Colon (tissue), 2 donors: Measurements from ENCODE around the gene SELL.
"Not testable (repeated sequence)": the region's sequence is repeated elsewhere in the genome, so short reads cannot be mapped to it uniquely, and the experiment has no call there.

Experiments used
- FAIRE-seq: peaks from 2 replicates; lab custom pipeline; 2012; peaks lifted over from hg19 to GRCh38; lab: Jason Lieb, UNC
- donor health status: control.
- donor health status: control.

The SELL gene

DNA sequence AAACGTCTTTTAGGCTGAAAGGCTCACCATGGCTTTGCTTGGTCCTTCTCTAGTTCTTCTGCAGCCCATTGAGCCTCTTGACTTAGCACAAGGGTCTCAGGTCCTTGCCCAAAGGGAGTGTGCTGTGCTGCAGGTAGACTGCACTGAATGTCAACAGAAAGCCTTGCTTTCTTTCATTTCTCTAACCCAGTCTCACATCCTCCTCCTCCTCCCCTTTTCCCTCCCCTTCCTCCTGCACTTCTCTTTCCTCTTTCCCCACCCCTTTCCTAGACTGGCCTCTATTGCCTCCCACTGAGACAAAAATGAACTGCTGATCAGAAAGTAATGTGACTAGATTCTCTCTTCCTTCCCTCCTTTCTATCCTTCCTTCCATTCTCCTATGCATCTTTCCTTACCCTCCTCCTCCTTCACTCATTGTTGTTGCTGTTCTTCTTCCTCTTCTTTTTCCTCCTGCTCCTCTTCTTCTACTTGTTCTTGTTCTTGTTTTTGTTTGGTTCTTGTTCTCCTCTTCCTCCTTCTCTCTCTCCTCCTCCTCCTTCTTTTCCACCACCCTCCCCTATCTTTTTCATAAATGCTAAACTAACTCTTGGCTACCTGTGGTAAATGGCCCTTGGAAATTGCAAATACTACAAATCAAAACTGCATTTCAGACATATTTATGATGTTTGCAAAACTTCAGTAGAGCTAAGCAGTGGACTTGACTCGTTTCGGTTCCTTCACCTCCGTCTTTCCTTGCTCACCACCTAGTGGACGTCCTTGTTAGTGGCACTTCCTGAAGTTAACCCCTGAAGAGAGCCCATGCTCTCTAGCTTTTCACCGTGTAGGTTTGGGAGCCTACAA lies at the start of gene SELL:
TSS of gene SELL (minus strand) at position 152 of the 840 bp plus-strand sequence. CDS start at position 30, 122 bp downstream.
- no peak for FAIRE-seq

- no peak for FAIRE-seq
These were observed 47.6 kb upstream of the SELL start for GRCh38 chr1:169759038-169759437.

- FAIRE-seq = no peak
These were observed 42.1 kb upstream of the SELL start for GRCh38 chr1:169753549-169753948.

DNA sequence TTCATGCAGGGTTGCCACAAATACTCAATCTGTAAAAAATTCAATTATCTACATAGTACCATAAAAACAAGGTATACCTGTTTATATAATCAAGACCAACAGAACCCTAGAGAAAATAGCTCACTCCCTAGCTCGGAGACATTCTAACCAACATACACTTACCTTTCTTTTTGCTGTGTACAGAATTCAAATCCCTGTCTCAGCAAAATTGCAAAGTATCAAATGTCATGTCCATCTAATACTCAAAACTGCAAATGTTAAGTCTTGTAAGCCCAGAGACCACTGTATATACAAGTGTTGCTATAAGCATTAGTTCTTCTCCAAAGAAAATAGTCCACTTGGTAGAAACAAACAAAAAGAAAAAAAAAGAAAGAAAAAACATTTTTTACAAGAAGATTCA lies 38.6 kb upstream of the SELL start:
- FAIRE-seq = no peak

DNA sequence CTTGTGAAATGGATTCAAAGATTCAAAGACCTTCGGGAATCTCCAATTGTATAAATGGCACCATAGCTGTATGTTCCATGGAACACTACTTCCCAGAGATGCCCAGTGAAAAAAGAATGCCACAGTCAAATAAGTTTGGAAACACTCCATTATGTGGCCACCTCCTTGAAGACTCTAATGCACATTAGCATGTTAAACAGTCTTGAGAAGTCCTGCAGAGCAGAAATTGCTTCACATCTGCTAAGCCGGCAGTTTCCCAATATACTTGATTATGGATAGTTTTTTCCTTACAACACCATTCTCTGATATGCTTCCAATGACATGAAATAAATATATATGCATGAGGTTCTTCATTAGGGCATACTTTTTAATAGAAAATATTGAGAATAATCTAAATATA lies 35.1 kb upstream of the SELL start:
- no peak for FAIRE-seq

DNA sequence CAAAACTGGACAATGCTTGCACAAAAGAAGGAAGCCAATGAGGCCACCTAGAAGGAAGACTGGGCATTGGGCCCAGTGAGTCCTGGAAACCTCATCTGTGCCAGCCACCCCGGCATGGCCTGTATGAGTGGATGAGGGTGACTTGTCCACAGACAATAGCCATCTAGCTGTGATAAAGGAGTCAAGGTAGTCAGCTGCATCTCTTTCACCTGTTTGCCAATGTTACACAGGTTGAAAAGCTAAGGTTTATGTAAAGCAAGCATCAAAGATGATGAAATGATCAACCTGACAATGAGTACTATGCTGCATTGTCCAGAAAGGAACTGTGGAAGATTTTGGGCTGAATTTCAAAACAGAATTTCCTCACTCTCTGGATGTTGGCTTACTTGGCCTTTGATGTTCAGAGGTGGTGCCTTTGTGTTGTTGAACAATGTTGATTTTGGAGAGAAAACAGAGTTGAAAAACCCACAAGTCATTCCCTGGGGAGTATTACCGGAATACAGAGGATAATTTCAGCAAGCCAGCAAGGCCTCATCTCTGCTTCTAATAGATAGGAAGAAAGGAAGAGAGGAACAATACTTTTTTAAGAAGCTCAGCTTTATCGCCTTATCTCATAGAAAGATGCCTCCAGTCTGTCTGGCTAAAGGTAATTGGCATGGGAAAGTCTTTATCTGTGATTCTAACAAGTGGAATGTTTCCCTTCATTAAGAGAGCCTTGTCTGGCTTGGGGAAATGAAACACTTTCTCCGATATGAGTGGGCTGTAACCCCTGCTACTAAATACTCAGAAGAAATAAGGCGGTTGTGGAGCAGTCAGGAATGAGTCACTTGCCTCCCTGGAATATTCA lies 33.8 kb upstream of the SELL start:
- FAIRE-seq = no peak

- no peak for FAIRE-seq
These were observed 30.4 kb upstream of the SELL start for GRCh38 chr1:169741666-169742394.

GRCh38 chr1:169739980-169740379 lies 28.6 kb upstream of the SELL start:
- FAIRE-seq = no peak

- no peak for FAIRE-seq
These were observed 22.5 kb upstream of the SELL start, which contains the start of gene SELE for GRCh38 chr1:169733924-169734323. SELE (minus strand) TSS chr1:169734079; CDS start chr1:169733612, 467 bp downstream.

GRCh38 chr1:169731446-169731845 lies 20.0 kb upstream of the SELL start:
- no peak for FAIRE-seq

- FAIRE-seq = no peak
These were observed 18.6 kb upstream of the SELL start for GRCh38 chr1:169729991-169730390.

- FAIRE-seq = no peak
These were observed 15.9 kb upstream of the SELL start for GRCh38 chr1:169727307-169727706.

DNA sequence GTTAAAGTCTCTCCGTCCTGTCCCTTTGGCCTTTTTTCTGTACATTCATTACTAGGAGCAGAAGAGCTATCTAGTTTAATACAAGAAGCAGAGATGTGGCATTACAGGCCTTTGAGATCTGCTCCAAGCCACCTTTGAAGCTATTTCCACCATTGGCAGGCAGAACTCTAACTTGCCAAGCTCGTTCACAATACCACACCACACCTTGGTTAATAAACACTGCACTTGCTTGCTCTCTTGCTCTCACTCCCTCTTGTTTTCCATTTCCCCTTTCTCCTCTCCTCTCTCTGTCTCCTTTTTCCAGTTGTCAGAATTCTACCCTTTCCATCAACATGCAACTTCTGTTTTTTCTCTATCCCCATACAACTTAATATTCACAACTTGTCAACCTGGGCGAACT lies 15.4 kb upstream of the SELL start:
- FAIRE-seq = no peak

- FAIRE-seq = no peak
These were observed 14.5 kb upstream of the SELL start for GRCh38 chr1:169725930-169726329.

DNA sequence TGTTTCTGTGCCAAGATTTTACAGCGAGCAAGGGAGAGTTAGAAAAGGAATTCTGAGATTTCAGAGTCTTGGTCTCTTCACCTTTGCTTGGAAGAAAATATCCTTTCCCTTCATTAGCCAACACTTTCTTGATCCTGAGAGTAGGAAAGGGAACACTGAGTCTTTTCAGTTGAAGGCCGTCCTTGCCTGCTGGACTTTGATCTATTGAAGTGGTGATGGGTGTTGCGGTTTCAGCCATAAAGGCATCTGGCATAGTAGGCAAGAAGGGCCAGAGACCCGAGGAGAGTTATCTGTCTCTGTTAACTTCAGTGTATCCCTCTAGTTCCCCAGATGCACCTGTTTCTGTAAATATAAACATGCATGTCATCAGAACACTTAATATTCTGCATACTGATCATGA lies 12.7 kb upstream of the SELL start:
- no peak for FAIRE-seq

DNA sequence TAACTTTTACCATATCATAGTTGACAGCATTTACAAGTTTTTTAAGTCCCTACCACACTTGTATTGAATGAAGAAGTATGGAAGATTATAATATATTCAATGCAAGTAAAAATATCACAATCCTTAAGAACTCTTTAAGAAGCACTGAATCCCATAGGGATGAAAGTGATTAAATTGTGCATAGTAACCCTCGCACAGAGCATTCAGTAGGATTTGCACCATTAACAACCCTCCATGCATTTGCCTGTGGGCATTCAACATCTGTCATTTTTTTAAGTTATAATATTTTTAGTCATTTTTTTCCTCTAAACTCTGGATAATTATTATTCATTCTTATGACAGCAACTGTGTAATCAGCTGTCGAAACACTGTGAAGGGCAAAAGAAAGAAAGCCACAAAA lies 12.3 kb upstream of the SELL start:
- FAIRE-seq = no peak

DNA sequence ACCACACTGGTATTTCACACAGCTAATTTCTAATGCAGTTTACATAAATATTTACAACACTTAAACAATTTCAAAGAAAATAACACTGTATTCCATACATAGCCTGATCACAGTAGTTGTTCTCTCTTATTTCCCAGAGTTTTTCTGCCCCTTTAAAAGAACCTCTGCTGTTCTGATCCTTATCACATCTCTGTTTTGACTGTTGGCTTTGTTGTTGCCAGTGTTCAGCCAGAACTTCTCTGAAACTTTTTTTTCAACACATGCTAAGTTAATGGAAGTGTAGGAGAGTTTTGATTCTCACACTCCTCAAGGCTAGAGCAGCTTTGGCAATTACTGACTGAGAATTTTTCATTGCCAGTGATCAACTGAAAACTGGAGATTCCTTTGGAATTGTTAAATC lies 11.4 kb upstream of the SELL start:
- no peak for FAIRE-seq

DNA sequence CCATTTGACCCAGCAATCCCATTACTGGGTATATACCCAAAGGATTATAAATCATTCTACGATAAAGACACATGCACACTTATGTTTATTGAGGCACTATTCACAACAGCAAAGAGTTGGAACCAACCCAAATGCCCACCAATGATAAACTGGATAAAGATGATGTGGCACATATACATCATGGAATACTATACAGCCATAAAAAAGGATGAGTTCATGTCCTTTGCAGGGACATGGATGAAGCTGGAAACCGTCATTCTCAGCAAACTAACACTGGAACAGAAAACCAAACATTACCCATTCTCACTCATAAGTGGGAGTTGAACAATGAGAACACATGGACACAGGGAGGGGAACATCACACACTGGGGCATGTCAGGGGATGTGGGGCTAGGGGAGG lies 3.7 kb upstream of the SELL start:
- FAIRE-seq = not testable (repeated sequence)

DNA sequence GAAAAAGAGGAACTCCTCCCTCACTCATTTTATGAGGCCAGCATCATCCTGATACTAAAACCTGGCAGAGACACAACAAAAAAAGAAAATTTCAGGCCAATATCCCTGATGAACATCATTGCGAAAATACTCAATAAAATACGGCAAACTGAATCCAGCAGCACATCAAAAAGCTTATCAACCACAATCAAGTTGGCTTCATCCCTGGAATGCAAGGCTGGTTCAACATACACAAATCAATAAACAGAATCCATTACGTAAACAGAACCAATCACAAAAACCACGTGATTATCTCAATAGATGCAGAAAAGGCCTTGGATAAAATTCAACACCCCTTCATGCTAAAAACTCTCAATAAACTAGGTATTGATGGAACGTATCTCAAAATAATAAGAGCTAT lies 1.7 kb upstream of the SELL start:
- not testable (repeated sequence) for FAIRE-seq

GRCh38 chr1:169712309-169712631 lies 850 bp upstream of the SELL start:
- no peak for FAIRE-seq

GRCh38 chr1:169708647-169709046 lies 2.8 kb downstream of the SELL start:
- no peak for FAIRE-seq

DNA sequence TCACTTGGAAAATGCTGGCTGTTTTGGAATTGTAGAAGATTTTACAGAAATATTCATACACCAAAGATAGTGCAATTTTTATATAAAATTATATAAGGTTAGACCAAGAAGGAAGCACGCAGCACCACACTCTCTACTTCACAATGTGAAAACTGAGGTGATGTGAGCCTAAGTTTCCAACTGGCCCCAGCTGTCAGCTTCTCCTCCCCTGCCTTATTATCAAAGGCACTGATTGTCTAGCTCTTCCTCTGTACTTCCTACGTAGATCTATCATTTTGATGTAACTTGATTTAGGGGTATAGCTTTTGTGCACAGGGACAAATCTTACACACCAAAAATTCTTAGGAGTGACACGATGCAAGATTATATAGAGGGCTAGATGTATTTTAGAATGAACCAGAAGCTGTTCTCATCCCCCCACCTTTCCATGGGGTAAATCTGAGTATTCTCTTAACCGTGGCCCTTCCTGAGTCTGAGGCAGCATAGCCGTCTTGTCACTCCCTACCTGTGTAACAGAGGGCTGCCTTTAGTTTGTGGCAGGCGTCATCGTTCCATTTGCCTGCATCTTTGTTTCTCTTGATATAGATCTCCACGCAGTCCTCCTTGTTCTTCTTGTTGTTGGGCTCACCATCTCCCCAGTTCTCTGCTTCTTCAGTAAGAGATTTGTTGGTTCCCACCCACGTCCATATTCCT lies 3.4 kb downstream of the SELL start:
- FAIRE-seq = no peak
